ENCODE data around the gene TADA2A. TPM values are rescaled to one million over a fixed set of nuclear protein-coding genes. Genes with fewer than 3 reads are reported as not detected.

Gene TADA2A
- total RNA-seq, 1 donor, result 15.5 TPM

DNA sequence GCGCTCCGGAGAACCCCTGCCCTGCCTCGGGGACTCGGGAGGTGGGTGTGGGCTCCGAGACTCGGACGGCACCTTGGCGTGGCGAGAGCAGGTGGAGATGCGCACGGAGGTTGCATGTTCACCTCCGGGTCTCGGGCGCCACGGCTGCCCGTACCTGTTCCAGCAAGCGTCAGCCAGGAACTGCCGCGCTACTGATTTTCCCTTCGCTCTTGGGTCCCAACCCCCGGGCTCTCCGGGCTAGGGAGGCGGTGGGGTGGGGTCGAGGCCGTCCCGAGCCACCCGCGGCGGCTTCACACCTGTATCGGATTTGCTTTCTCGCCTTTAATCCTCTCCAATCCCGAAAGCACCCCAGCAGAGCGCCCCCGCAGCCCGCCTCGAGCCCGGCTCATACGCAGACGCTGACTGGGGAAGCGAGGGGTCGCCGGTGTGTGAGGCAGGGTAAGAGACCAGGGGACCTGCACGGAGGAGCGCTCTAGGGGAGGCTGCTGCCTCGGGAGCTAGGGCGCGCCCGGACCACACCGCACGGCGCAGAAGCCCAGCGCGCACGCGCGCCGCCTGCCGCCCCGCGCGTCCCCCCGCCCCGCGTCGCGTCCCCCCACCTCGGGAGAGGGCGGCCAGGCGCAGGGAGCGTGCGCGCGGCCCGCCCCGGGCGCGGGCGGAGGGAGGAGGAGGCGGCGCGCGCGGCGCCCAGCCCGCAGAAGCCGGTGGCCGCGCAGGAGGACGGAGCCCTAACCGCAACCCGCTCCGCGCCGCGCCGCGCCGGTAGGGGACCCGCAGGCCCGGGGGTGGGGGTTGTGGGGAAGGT lies 82.7 kb downstream of the TADA2A start, which contains the start of gene DUSP14:
Gene DUSP14 (plus strand): TSS at position 695 of the 805 bp plus-strand sequence. CDS start 22,382 bp downstream, outside the sequence.
- TF ChIP-seq, protein P1, sequence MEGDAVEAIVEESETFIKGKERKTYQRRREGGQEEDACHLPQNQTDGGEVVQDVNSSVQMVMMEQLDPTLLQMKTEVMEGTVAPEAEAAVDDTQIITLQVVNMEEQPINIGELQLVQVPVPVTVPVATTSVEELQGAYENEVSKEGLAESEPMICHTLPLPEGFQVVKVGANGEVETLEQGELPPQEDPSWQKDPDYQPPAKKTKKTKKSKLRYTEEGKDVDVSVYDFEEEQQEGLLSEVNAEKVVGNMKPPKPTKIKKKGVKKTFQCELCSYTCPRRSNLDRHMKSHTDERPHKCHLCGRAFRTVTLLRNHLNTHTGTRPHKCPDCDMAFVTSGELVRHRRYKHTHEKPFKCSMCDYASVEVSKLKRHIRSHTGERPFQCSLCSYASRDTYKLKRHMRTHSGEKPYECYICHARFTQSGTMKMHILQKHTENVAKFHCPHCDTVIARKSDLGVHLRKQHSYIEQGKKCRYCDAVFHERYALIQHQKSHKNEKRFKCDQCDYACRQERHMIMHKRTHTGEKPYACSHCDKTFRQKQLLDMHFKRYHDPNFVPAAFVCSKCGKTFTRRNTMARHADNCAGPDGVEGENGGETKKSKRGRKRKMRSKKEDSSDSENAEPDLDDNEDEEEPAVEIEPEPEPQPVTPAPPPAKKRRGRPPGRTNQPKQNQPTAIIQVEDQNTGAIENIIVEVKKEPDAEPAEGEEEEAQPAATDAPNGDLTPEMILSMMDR (IDR thresholded peaks at IDR 0.05; ENCODE audit: insufficient read depth, low read depth, low read length), result no peak
- H3K4me3 ChIP-seq (ENCODE audit: low read depth, low read length), result peak within 1 kb of the TSS; percentile 83
- peak; percentile 81 for DNase-seq (ENCODE audit: low read depth)

DNA sequence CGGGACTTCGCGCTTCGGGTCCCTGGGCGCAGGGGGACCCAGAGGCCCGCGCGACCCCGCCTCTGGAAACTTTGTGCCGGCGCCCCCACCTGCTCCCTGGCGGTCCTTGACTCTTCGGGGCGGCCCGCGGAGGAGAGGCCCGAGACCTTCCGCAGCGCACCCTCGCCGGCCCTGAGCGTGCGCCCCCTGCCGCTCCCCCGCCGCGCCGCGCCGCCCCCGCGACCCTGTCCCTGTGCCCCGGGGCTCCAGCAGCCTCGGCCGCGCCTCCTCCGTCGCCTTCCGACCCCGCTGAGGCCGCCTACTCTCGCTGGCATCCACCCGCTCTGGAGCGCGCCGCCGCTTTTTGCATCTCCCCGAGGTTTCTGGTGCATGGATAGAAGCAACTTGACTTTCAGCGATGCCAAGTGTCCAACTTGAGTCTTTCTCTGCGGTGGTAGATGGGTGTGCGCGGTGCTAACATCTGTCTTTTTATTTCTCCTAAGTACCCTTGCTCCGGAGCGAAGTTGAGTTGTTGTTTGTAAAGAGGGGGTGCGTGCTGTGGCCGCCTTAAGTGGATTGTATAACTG lies 83.4 kb downstream of the TADA2A start:
- peak overlapping the region; percentile 83 for H3K4me3 ChIP-seq (ENCODE audit: low read depth, low read length)
- TF ChIP-seq, protein P1 (IDR thresholded peaks at IDR 0.05; ENCODE audit: insufficient read depth, low read depth, low read length), result no peak
- DNase-seq (ENCODE audit: low read depth), result peak; percentile 55

DNA sequence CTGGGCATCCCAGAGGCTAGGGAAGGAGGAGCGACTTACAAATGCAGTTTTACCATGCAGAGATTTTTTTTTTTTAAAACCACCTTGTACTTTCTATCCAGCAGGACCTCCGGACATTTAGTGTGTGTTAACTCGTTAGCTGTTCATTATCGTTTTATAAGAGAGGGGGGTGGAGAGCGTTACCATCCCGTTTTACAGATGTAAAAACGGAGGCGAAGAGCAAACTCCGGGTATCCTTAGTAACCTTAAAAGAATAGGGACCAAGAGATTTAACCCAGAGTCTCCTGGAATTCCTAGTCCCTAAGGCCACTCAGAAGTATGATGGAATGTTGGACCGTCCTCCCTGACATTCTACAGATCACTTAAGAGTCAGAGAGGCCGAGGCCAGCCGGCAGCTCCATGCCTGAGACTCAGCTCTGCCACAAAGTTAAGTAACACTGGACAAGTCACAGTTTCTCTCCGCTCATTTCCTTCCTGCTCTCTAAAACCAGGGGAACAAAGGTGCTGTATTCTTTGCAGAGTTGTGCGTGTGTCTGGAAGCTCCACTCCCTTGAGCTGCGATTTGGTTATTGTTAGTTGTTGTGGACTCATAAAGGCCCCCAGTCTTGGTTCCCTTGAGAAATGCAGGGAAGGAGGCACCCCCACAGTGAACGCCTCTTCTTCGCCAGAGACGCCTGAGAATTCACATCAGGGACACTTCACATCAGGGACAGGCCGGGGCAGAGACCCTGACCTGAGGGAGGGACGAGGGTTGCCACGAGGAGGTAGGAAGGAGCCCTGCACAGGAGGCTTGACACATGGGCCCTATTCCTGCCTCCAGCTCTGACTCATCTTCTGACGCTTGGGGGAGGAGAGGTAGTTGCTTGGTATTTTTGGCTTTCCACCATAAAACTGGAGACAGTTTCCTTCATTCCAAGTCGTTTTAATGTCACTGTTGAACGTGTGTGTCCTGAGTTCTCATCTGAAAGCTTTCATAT lies 84.2 kb downstream of the TADA2A start:
- DNase-seq (ENCODE audit: low read depth), result peak; percentile 92
- H3K4me3 ChIP-seq (ENCODE audit: low read depth, low read length), result peak overlapping the region; percentile 83
- TF ChIP-seq, protein P1 (IDR thresholded peaks at IDR 0.05; ENCODE audit: insufficient read depth, low read depth, low read length), result no peak

DNA sequence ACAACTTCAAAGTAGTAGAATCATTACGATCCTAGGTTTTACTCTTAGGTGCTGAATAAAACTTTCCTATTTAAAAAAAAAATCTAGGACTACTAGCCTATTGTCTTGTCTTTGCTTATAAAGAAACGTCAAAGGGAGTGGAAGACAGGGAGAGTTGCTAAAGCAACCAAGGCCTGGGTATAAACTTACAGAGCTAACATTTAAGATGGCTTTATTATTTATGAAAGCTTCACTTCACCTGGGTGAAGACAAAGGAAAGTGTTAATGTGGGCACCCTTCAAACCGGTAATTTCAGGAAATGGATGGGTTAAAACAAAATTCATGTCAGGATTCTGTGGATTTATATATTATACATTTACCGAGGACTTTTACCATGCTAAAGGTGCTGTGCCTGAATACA lies 85.5 kb downstream of the TADA2A start:
- H3K4me3 ChIP-seq (ENCODE audit: low read depth, low read length), result peak overlapping the region; percentile 83
- no peak for DNase-seq (ENCODE audit: low read depth)
- TF ChIP-seq, protein P1 (IDR thresholded peaks at IDR 0.05; ENCODE audit: insufficient read depth, low read depth, low read length), result no peak

DNA sequence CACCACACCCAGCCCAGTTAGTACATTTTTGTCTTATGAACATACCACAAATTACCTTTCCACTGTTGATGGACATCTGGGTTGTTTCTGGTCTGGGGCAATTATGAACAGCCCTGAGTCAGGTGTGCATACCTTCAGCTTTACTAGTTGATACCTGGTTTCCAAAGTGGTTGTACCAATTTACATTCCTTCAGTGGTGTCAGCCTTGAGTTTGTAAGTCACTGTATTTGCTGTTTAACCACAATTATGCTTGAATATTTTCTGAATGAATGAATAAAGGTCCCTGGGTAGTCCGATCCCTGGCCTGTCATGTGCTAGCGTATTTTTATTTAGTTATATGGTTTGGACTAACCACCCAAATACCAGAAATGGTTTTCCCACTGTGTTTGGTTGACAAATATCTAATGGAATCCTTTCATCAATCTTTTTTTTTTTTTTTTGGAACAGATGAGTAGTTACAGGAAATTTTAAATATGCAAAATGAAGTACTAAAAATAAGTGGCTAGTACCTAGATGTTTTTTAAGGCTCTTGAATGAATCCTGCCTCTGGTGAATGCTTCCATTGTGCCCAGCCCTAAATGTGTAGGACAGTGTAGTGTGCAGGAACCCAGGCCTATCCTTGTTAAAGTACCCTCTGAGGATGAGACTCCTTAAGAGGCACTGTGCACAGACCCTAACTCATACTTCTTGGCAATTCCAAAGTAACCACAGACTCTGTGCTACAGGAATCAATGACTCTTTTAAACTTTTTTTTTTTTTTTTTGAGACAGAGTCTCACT lies 86.8 kb downstream of the TADA2A start:
- peak; percentile 82 for DNase-seq (ENCODE audit: low read depth)
- H3K4me3 ChIP-seq (ENCODE audit: low read depth, low read length), result no peak overlapping the region
- TF ChIP-seq, protein P1 (IDR thresholded peaks at IDR 0.05; ENCODE audit: insufficient read depth, low read depth, low read length), result no peak

DNA sequence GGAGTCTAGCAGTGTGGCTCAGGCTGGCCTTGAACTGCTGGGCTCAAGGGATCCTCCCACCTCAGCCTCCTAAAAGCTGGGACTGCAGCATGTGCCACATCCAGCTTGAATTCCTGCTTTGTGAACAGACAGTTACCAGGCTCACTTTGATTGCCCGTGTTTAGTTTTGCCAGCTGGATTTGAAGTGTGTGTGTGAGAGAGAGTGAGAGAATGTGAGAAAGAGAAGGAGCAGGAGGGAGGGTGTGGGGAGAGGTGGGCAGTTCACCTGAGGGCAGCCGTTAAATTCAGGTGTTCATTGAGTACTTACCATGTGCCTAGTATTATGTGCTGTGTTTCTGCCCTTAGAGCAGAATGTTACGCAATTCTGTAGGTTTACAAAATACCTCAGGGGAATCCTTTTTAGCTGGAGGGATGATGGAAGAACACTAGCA lies 87.7 kb downstream of the TADA2A start:
- no peak overlapping the region for H3K4me3 ChIP-seq (ENCODE audit: low read depth, low read length)
- DNase-seq (ENCODE audit: low read depth), result peak; percentile 75
- TF ChIP-seq, protein P1 (IDR thresholded peaks at IDR 0.05; ENCODE audit: insufficient read depth, low read depth, low read length), result no peak
